ENCODE measurements around the gene PCDHGB1.

GRCh38 chr5:141303756-141304155 is 46.1 kb upstream of the PCDHGB1 start, which contains the start of gene SLC25A2:
- TF ChIP-seq, protein P1, sequence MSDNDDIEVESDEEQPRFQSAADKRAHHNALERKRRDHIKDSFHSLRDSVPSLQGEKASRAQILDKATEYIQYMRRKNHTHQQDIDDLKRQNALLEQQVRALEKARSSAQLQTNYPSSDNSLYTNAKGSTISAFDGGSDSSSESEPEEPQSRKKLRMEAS (IDR thresholded peaks at IDR 0.05; ENCODE audit: low read depth, low read length): no peak
- TF ChIP-seq CTCF (IDR thresholded peaks at IDR 0.05; ENCODE audit: low read depth, low read length) (no peak), POLR2A (IDR thresholded peaks at IDR 0.05; ENCODE audit: extremely low read depth, insufficient read length) (no peak), MYC (IDR thresholded peaks at IDR 0.05; ENCODE audit: low read depth, low read length) (no peak)
